ENCODE data around the gene RFC2. TPM values are rescaled to one million over a fixed set of nuclear protein-coding genes. Genes with fewer than 3 reads are reported as not detected.

Gene RFC2
- total and polyA plus RNA-seq, 7 experiments from 2014 or later: 12.0 to 51.7 (median 19.3) TPM

Small RNAs within 50 kb of the gene (microRNA-seq; reads per million reads assigned to microRNA genes)
- 1,964 reads per million, percentile 88 among the genes with 10 or more reads in this experiment for gene MIR590 (ENCODE audit: borderline microRNAs expressed)

Other genes starting within 250 kb of the RFC2 start
- under 1 TPM in 3 of 5 experiments, not detected in 2; 0.11 to 0.67 (median 0.66) TPM for gene ELN, start 226.2 kb downstream of the RFC2 start, total RNA-seq
- not detected for gene ELN, start 226.2 kb downstream of the RFC2 start, polyA plus RNA-seq
- 10 to 100 TPM; 11.0 to 19.7 (median 14.1) TPM for gene LIMK1, start 170.6 kb downstream of the RFC2 start, total RNA-seq
- 1 to 10 TPM; 2.2 to 2.9 TPM for gene LIMK1, start 170.6 kb downstream of the RFC2 start, polyA plus RNA-seq
- gene EIF4H, start 80.0 kb downstream of the RFC2 start, total RNA-seq: 100 to 1,000 TPM; 163 to 284 (median 223) TPM
- 100 to 1,000 TPM; 256 to 280 TPM for gene EIF4H, start 80.0 kb downstream of the RFC2 start, polyA plus RNA-seq
- gene LAT2, start 44.4 kb downstream of the RFC2 start, total RNA-seq: 10 to 100 TPM in 3 of 5 experiments, 1 to 10 TPM in 2; 2.6 to 67.0 (median 10.5) TPM
- 1 to 10 TPM in 1 of 2 donors, under 1 TPM in 1; 0.69 to 1.5 TPM for gene LAT2, start 44.4 kb downstream of the RFC2 start, polyA plus RNA-seq
- 10 to 100 TPM in 1 of 5 experiments, 1 to 10 TPM in 4; 1.1 to 11.4 (median 3.1) TPM for gene CLIP2, start 35.0 kb upstream of the RFC2 start, total RNA-seq
- under 1 TPM; 0.02 to 0.61 TPM for gene CLIP2, start 35.0 kb upstream of the RFC2 start, polyA plus RNA-seq
- gene GTF2IRD1, start 199.5 kb upstream of the RFC2 start, total RNA-seq: 1 to 10 TPM in 2 of 5 experiments, under 1 TPM in 3; 0.82 to 5.6 (median 0.93) TPM
- gene GTF2IRD1, start 199.5 kb upstream of the RFC2 start, polyA plus RNA-seq: under 1 TPM in 1 of 2 donors, not detected in 1; 0.07 TPM